Tibial artery (tissue), 4 donors: ENCODE measurements around the gene VPS18.

Experiments
- DNase-seq, 2 donors: peaks; one replicate each; pipeline ENCODE4 v3.0.0-alpha.2; 2019
- H3K27ac ChIP-seq, 2 donors: fragments of 200-600 bp; sonication (generic) in 1 of 2; 1 replicate in 1 of 2; 2 replicates in 1 of 2; pipeline ENCODE4 v1.5.1; 2018 to 2019; ENCODE audit warnings: mild to moderate bottlenecking in 1 of 2
- H3K27me3 ChIP-seq, 2 donors: fragments of 200-600 bp; sonication (generic) in 1 of 2; one replicate each; pipeline versions ENCODE4 v1.5.1 to v1.6.0; 2016 to 2019
- H3K36me3 ChIP-seq, 3 donors: fragments of 200-600 bp; sonication (generic) in 2 of 3; one replicate each; pipeline ENCODE4 v1.5.1; 2016 to 2019; ENCODE audit warnings: mild to moderate bottlenecking in 2 of 3
- H3K4me1 ChIP-seq, 4 donors: fragments of 200-600 bp; sonication (generic) in 2 of 4; 1 replicate in 3 of 4; 2 replicates in 1 of 4; pipeline ENCODE4 v1.5.1; 2016 to 2019
- H3K4me3 ChIP-seq, 2 donors: fragments of 200-600 bp; sonication (generic) in 1 of 2; 1 replicate in 1 of 2; 2 replicates in 1 of 2; pipeline ENCODE4 v1.5.1; 2018 to 2019; ENCODE audit warnings: mild to moderate bottlenecking in 2 of 2
- H3K9me3 ChIP-seq, 3 donors: fragments of 200-600 bp; sonication (generic) in 1 of 3; one replicate each; pipeline ENCODE4 v1.5.1; 2016 to 2019
- CTCF ChIP-seq, 2 experiments: fragments of 200-600 bp in 1 of 2; fragments of 450-650 bp in 1 of 2; IDR thresholded peaks; one replicate each; pipeline ENCODE4 v1.5.1; 2017 to 2019; ENCODE audit warnings: antibody characterized with exemption in 2 of 2, mild to moderate bottlenecking in 1 of 2, moderate library complexity in 1 of 2
- intact Hi-C: fragments of 100-400 bp; cut with DNase I; formaldehyde crosslinking; loops from one replicate; pipeline ENCODE4 v1.15.0; 2023; ENCODE audit warnings: low total_unique reads

Gene VPS18

GRCh38 chr15:40909662-40910630 lies 15.7 kb downstream of the VPS18 start:
- H3K36me3 ChIP-seq: no peaks in the 10 kb centered on the region
- no peaks in the 10 kb centered on the region for H3K27me3 ChIP-seq
- DNase-seq: no peak
- no peaks in the 10 kb centered on the region for H3K9me3 ChIP-seq
- TF ChIP-seq CTCF (IDR thresholded peaks at IDR 0.05): no peak
- no peak overlapping the region for H3K4me3 ChIP-seq
- peaks cover 12 to 33% (median 22%) of the 10 kb centered on the region in 4 donors for H3K4me1 ChIP-seq
- H3K27ac ChIP-seq: peak overlapping the region in 1 of 2 donors; percentile 14
- intact Hi-C loops: loop anchor here (5.0 to 10.0 kb wide), 3 partner anchors 32 to 272 kb away; partner anchors contain the start of gene INO80

- H3K27ac ChIP-seq: no peak overlapping the region
These were observed 16.9 kb downstream of the VPS18 start for GRCh38 chr15:40911141-40911540.

GRCh38 chr15:40911693-40912092 lies 17.4 kb downstream of the VPS18 start:
- no peaks in the 10 kb centered on the region for H3K9me3 ChIP-seq
- DNase-seq: no peak
- H3K27ac ChIP-seq: no peak overlapping the region
- no peak for TF ChIP-seq CTCF (IDR thresholded peaks at IDR 0.05)
- H3K36me3 ChIP-seq: no peaks in the 10 kb centered on the region
- no peak overlapping the region for H3K4me3 ChIP-seq
- H3K4me1 ChIP-seq: peaks cover 3 to 21% (median 10%) of the 10 kb centered on the region in 4 donors
- intact Hi-C loops: no loop called here
- H3K27me3 ChIP-seq: no peaks in the 10 kb centered on the region

More at GRCh38 chr15:40911141-40911540, 16.9 kb downstream of the VPS18 start:
- no peak overlapping the region for H3K4me3 ChIP-seq
- no peak for TF ChIP-seq CTCF (IDR thresholded peaks at IDR 0.05)
- H3K36me3 ChIP-seq: no peaks in the 10 kb centered on the region
- DNase-seq: no peak
- H3K9me3 ChIP-seq: no peaks in the 10 kb centered on the region
- intact Hi-C loops: no loop called here
- H3K27me3 ChIP-seq: no peaks in the 10 kb centered on the region
- H3K4me1 ChIP-seq: peaks cover 8 to 27% (median 16%) of the 10 kb centered on the region in 4 donors

- Histone ChIP-seq H3K27ac (no peak overlapping the region), H3K9me3 (no peaks in the 10 kb centered on the region), H3K4me1 (peaks cover 0 to 13% (median 3%) of the 10 kb centered on the region in 4 donors), H3K27me3 (no peaks in the 10 kb centered on the region), H3K36me3 (no peaks in the 10 kb centered on the region), H3K4me3 (no peak overlapping the region)
- no peak for TF ChIP-seq CTCF (IDR thresholded peaks at IDR 0.05)
- intact Hi-C loops: no loop called here
- no peak for DNase-seq
These were observed 18.2 kb downstream of the VPS18 start for GRCh38 chr15:40912478-40912877.

GRCh38 chr15:40914013-40914412 lies 19.8 kb downstream of the VPS18 start:
- H3K4me3 ChIP-seq: no peak overlapping the region
- no peaks in the 10 kb centered on the region for H3K36me3 ChIP-seq
- no peaks in the 10 kb centered on the region for H3K27me3 ChIP-seq
- peaks cover 0 to 10% (median 3%) of the 10 kb centered on the region in 4 donors for H3K4me1 ChIP-seq
- no peak for DNase-seq
- TF ChIP-seq CTCF (IDR thresholded peaks at IDR 0.05): no peak
- intact Hi-C loops: no loop called here
- H3K27ac ChIP-seq: no peak overlapping the region
- no peaks in the 10 kb centered on the region for H3K9me3 ChIP-seq
